Neutrophil (primary cell): ENCODE measurements around the gene SENP3.

Experiments used
- H3K27ac ChIP-seq: fragments of 200-600 bp; sonication (generic); 2 replicates; pipeline ENCODE4 v1.5.1; 2016; ENCODE audit warnings: mild to moderate bottlenecking, moderate library complexity
- H3K27me3 ChIP-seq: fragments of 200-600 bp; sonication (generic); 2 replicates; pipeline ENCODE4 v1.6.0; 2016; ENCODE audit warnings: mild to moderate bottlenecking
- H3K36me3 ChIP-seq: fragments of 200-600 bp; sonication (generic); 2 replicates; pipeline ENCODE4 v1.5.1; 2017
- H3K4me1 ChIP-seq, 2 experiments: fragments of 200-600 bp in 1 of 2; sonication (generic) in 1 of 2; 1 replicate in 1 of 2; 2 replicates in 1 of 2; pipeline versions ENCODE4 v1.5.1 to v1.6.1; 2013 to 2016; ENCODE audit warnings: low read depth in 1 of 2, low read length in 1 of 2, mild to moderate bottlenecking in 1 of 2, moderate library complexity in 1 of 2; ENCODE audit not compliant: control insufficient read depth in 1 of 2, insufficient read depth in 1 of 2
- H3K4me3 ChIP-seq, 2 experiments: fragments of 200-600 bp in 1 of 2; sonication (generic) in 1 of 2; 1 replicate in 1 of 2; 2 replicates in 1 of 2; pipeline ENCODE4 v1.5.1; 2013 to 2016; ENCODE audit warnings: low read depth in 1 of 2, low read length in 1 of 2, mild to moderate bottlenecking in 1 of 2, moderate library complexity in 1 of 2
- H3K9me3 ChIP-seq: fragments of 200-600 bp; sonication (generic); 2 replicates; pipeline ENCODE4 v1.5.1; 2016
- CTCF ChIP-seq: fragments of 200-600 bp; sonication (generic); IDR thresholded peaks from 2 replicates; pipeline ENCODE4 v1.5.1; 2016; ENCODE audit warnings: antibody characterized with exemption

Gene SENP3

GRCh38 chr17:7551396-7551795, 10.3 kb upstream of the SENP3 start:
- no peaks in the 10 kb centered on the region for H3K36me3 ChIP-seq
- no peak overlapping the region for H3K27ac ChIP-seq
- H3K4me1 ChIP-seq = peaks cover 30 to 39% of the 10 kb centered on the region in 2 experiments
- H3K27me3 ChIP-seq = peaks cover 34% of the 10 kb centered on the region
- H3K4me3 ChIP-seq = no peak overlapping the region
- H3K9me3 ChIP-seq = no peaks in the 10 kb centered on the region
- no peak for TF ChIP-seq CTCF

DNA sequence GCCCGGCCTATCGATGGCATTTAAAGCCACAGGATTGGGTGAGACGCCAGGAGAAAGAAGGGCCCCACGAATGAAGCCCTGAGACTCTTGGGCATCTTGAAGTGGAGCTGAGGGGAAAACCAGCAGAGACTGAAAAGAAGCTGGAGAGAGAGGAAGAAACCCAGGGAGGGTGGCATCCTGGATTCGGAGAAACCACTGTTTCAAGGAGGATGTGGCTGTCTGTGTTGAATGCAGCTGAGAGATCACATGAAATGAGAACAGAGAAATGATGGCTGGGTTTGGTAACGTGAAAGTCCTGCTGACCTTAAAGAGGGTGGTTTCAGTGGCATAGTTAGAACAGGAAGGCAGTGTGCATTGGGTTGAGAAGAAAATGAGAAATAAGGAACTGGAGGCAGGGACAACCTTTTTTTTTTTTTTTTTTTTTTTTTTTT, 9.1 kb upstream of the SENP3 start:
- H3K9me3 ChIP-seq = no peaks in the 10 kb centered on the region
- TF ChIP-seq CTCF = no peak
- no peak overlapping the region for H3K4me3 ChIP-seq
- H3K36me3 ChIP-seq = no peaks in the 10 kb centered on the region
- H3K27me3 ChIP-seq = peaks cover 29% of the 10 kb centered on the region
- peaks cover 36 to 47% of the 10 kb centered on the region in 2 experiments for H3K4me1 ChIP-seq
- peak overlapping the region; percentile 75 for H3K27ac ChIP-seq

DNA sequence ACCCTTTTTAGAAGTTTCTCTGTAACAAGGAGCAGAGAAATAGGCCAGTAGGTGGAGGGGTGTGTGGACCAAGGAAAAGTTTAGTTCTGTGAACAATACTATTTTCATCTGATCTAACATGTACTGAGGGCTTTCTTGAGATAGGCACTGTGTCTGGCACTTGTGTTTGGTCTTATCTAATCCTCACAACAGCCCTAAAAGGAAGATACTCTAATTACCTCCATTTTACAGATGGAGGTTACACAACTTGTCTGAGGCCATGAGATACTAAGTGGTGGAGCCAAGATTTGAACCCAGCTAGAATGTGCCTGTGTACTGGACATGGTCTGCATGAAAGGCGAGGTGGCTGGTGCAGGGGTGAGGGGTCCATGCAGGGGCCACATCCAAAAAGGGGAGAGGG, 8.4 kb upstream of the SENP3 start:
- Histone ChIP-seq H3K27ac (peak overlapping the region; percentile 75), H3K4me1 (peaks cover 41 to 51% of the 10 kb centered on the region in 2 experiments), H3K4me3 (no peak overlapping the region), H3K9me3 (no peaks in the 10 kb centered on the region), H3K36me3 (no peaks in the 10 kb centered on the region), H3K27me3 (peaks cover 22% of the 10 kb centered on the region)
- no peak for TF ChIP-seq CTCF

DNA sequence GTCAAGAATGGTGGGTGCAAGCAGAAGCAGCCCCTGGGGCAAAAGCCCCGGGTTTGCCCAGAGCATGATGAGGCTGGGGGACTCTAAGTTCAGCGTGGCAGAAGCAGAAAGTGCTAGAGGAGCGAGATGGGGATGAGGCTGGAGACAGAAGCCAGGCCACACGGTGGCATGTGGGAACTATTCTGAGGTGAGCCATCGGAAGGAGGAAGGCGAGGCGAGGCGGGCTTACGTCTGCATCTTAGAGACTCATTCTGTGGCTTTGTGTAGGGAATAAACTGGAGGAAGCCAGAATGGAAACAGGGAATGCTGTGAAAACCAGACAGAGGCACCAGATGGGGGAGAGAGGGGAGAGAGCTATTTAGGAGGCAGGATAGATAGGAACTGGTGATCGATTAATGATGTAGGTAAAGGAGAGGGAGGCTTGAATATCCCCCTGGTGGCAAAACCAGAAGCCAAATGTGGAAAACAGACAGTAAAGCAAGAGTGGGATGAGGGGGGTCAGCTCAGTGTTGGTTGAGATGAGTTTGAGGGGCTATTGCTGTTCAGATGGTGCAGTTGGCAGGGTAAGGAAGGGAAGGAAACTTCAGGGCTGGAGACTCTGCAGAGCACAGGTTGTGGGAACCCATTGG, 6.3 kb upstream of the SENP3 start:
- H3K36me3 ChIP-seq = peaks cover 5% of the 10 kb centered on the region
- no peaks in the 10 kb centered on the region for H3K9me3 ChIP-seq
- no peak overlapping the region for H3K4me3 ChIP-seq
- peaks cover 49 to 55% of the 10 kb centered on the region in 2 experiments for H3K4me1 ChIP-seq
- peaks cover 4% of the 10 kb centered on the region for H3K27me3 ChIP-seq
- TF ChIP-seq CTCF = no peak
- no peak overlapping the region for H3K27ac ChIP-seq

- Histone ChIP-seq H3K4me3 (no peak overlapping the region), H3K4me1 (peaks cover 61 to 67% of the 10 kb centered on the region in 2 experiments), H3K27me3 (no peaks in the 10 kb centered on the region), H3K27ac (peak overlapping the region; percentile 92), H3K36me3 (peaks cover 14% of the 10 kb centered on the region), H3K9me3 (no peaks in the 10 kb centered on the region)
- no peak for TF ChIP-seq CTCF
These were observed 5.1 kb upstream of the SENP3 start for GRCh38 chr17:7556627-7557026.
